DMS79 treated with DMSO at 0.1 percent for 48 hours (cell line): ENCODE data around the gene LONP1.
A peak's percentile ranks its signal among the peaks of the same experiment; 100 is the strongest.

Experiments
- DNase-seq: peaks from one replicate; lab custom pipeline; 2025; lab: John Stamatoyannopoulos, UW

LONP1 gene

DNA sequence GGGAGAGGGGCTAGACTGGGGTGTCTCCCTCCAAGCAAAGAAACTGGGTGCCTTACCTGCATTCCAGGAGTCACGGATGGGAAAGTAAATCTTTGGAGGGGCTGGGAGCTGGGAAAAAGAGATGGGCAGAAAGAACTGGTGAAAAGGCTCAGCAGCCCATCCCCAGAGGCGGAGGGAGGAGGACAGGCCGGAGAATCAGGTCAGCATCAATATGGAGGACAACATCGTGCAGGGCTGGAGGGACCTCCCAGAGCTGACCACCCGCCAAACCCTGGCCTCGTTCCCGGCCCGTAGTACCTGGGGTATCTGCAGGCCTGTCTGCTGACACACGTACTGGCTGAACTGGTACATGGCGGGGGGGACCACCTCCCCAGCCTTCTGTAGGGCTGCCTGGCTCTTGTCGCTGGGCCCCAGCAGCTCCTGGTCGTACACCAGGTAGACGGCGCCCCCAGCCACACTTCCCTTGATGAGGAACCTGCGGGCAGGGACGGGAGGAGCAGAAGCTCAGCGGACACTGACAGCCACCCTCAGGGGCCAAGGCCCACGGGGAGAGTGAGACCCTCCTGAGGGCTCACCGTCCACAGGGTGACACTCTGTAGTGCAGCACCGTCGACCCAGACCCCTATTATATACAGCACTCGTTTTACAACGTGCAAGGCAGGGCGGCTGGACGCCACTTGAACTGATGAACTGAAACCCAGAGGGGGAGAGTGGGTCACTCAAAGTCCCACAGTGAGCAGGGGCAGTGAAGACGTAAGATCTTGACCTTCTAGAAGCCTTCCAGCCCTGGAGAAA is 40.5 kb downstream of the LONP1 start:
- peak; percentile 8 for DNase-seq

- no peak for DNase-seq
Observed at GRCh38 chr19:5678071-5678718, 41.8 kb downstream of the LONP1 start.

DNA sequence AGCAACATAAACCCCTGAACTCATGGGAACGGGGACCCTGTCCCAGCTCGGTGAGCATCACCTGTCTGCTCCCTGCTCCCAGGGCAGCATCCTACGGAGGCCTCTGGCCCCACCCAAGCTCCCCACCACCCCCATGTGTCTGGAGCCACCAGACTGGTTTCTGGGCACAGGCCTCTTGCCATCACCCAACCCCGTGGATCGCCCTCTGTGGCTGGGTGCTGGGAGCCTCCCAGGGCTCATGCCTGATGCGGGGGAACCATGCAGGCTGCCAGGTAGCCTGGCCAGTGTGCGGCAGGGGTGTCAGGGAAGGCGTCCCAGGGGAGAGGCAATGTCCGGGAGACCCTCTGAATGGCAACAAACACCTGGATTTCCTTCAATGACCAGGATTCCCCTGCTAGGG is 42.4 kb downstream of the LONP1 start:
- DNase-seq, result no peak

GRCh38 chr19:5677136-5677535 is 42.8 kb downstream of the LONP1 start:
- no peak for DNase-seq

GRCh38 chr19:5676772-5677105 is 43.2 kb downstream of the LONP1 start:
- no peak for DNase-seq

DNA sequence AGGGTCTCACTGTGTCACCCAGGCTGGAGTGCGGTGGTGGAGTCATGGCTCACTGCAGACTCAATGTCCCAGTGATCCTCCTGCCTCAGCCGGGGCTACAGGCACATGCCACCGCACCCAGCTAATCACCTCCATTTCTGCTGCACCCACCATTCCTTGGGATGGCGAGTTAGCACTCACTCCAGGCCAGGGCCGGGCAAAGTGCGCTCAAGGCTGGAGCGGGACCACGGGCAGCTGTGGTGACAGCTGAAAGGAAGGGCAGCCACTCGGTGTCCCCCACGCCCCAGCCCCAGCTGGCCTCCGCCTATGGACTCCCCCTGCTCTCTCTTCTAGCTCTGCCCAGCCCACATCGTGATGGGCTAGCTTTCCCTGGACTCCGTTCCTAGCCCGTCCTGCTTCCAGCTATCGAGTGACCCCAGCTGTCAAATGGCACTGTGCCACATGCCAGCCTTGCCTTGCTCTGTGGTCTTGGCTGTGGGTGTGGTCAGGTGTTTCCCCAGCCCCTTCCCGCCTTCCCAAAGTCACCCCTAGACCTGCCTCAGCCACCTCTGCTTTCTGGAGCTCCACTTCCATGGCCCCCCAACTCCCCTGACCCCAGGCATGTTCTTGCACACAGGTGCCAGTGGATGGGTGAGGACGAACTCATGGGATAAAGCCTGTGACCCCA is 43.7 kb downstream of the LONP1 start:
- DNase-seq, result no peak

- DNase-seq, result no peak
Observed at GRCh38 chr19:5674714-5675113, 45.2 kb downstream of the LONP1 start.

- DNase-seq, result no peak
Observed at GRCh38 chr19:5673752-5674151, 46.2 kb downstream of the LONP1 start.

- DNase-seq, result no peak
Observed at GRCh38 chr19:5672708-5673459, 47.1 kb downstream of the LONP1 start.

- no peak for DNase-seq
Observed at GRCh38 chr19:5671600-5671999, 48.3 kb downstream of the LONP1 start.

DNA sequence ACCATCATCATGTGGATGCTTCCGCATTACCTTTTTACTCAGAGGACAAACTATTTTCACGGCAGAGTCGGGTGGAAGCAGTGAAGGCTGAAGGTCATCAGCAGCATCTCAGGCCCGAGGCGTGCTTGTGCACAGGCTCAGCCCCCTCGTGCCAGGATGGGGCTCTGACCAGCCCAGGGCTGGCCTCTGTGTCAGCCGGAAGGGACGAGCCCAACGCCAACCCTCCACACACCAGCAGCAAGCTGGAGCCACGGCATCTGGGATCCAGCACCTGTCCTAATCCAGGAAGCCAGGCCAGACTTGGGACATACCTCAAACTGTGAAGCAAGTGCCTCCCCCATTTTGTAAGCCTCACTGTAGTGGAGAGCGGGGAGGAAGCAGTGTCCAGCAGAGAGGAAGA is 50.7 kb downstream of the LONP1 start:
- no peak for DNase-seq

- no peak for DNase-seq
Observed at GRCh38 chr19:5667751-5668271, 52.1 kb downstream of the LONP1 start.

DNA sequence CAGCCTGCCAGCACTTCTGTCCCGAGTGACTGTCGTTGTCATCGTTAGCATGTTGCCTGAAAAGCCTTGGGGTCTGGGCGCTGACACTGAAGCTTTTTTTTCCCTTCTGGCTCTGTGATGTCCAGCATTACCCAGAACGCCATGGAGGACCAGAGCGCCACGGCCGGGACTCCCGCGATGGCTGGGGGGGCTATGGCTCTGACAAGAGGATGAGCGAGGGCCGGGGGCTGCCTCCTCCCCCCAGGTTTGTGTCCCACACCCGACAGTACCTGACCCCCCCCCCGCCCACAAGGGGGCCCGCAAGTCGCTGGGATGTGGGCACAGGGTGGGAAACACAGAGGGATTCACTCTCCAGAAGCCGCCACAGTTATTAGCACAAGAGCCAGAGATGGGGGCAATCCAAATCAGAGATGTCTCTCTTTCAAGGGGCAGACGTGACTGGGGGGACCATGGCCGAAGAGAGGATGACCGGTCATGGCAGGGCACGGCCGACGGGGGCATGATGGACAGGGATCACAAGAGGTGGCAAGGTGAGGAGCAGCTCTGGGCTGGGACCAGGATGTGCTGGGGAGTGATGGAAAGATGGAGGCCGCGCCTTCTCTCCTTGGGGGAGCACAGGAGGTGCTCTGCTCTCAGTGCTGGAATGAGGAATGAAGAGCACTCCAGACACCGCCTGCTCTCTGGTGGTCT is 52.9 kb downstream of the LONP1 start:
- no peak for DNase-seq

- DNase-seq, result no peak
Observed at GRCh38 chr19:5665781-5666513, 54.0 kb downstream of the LONP1 start.

DNA sequence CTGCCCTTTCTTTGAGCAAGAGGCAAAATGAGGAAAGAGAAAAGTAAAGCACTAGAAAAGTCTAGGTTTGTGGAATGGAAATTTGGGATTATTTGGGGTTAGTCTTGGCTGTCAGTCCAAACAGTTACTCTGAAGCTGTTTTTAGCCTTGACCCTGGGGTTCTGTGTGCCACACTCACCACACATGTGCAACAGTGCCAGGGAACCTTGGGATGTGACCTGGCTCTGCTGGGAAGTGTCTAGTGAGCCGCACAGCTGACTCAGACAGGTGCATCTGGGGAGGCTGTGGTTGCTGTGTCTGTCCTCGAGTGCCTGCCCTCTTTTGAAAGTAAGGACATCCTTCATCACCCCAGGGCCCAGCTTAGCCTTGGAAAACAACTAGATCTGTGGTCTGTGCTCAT is 55.4 kb downstream of the LONP1 start:
- DNase-seq, result no peak

DNA sequence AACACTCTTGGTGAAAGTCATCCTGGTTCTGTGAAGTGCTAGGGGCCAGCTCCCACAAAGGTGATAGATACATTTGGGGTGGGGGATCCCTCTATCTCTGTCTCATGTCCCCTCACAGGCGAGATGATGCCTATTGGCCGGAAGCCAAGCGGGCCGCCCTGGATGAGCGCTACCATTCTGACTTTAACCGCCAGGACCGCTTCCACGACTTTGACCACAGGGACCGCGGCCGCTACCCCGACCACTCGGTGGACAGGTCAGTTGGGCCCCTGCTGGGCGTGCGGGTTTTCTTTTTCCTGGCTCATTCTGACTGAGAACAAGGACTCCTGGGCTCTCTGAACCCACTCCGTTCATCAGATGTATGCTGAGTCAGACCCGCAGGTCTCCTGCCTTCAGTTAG is 56.0 kb downstream of the LONP1 start:
- no peak for DNase-seq

DNA sequence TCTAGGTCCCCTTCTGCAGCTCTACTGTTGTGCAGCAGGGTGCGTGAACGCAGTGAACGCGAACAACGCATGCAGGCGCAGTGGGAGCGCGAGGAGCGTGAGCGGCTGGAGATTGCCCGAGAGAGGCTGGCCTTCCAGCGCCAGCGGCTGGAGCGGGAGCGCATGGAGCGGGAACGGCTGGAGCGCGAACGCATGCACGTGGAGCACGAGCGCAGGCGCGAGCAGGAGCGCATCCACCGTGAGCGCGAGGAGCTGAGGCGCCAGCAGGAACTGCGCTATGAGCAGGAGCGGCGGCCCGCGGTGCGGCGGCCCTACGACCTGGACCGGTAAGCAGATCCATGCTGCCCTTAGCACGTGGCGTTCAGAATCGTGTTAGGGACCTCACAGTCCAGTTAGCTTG is 58.5 kb downstream of the LONP1 start:
- DNase-seq, result no peak

GRCh38 chr19:5655412-5655811 is 64.5 kb downstream of the LONP1 start:
- no peak for DNase-seq

GRCh38 chr19:5654931-5655330 is 65.0 kb downstream of the LONP1 start:
- no peak for DNase-seq

- DNase-seq, result no peak
Observed at GRCh38 chr19:5652261-5652660, 67.7 kb downstream of the LONP1 start.

- no peak for DNase-seq
Observed at GRCh38 chr19:5651361-5651760, 68.6 kb downstream of the LONP1 start.
